NCI-H1436 (cell line): ENCODE data around the gene PARD3B.

Source experiments
- DNase-seq: peaks from one replicate; lab custom pipeline; 2025; lab: John Stamatoyannopoulos, UW

PARD3B gene

DNA sequence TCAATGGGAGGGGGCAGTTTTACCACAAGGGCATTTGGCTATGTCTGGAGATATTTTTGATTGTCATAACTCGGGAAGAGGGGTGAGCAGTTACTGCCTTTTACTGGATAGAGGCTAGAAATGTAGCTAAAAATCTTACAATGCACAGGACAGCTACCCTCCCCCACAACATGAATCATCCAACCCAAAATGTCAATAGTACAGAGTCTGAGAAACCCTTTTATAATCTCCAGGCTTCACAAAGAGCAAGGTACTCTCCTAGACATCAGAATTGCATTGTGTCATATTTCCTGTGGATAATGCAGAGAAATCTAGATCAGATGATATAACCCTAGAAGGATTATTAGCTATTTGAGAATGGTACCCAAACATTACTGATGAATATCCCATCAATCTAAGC is 859.9 kb downstream of the PARD3B start:
- DNase-seq: no peak

DNA sequence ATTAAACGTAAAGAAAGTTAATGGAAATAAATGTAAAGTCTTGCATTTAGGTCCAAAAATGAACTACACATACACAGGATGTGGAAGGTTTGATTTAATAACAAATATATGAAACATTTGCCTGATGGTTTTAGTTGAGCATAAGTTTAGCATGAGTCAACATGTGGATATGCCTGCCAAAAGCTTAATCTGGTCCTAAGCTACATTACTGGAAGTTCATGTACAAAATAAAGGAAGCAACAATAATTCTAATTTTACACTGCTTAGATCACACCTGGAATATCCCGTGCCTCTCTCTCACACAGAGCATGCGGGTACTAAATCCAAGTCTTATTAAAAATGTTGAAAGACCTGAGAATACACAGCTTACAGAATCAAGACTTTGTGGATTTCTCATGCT is 860.5 kb downstream of the PARD3B start:
- no peak for DNase-seq

DNA sequence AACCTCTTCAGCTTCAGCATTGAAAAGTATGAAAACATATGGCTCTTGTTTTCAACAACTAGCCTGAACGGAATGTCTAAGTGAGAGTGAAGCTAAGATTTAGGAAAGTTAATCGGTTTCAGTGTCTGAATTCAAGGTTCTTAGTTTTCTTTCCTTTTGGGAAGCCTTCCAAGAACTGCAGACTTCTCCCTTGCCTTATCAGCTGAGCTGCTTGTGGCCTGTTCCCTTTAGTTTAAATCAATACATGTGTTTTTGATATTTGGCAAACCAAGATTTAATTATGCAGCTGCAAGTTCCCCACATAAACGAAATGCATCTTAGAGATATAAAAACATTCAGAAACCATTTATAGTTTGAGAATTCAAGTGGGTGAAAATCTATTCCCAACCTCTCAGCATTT is 862.7 kb downstream of the PARD3B start:
- no peak for DNase-seq

DNA sequence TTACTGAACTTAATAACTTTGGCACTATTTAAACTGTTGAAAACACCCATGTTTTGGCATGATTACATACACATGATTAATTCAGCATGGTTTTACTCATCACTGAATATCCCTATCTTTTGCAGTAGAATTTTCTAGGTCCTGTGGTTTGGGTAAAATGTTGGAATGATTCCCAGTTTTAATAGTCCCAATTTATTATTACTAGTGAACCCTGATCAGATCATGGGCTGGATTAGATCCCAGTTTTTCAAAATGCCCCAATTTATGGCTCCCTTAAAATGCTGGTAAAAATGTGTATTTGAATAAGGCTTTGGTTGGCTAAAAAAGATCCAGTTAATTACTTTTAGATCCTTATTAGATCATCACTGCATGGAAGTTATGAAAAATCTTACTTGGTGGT is 863.4 kb downstream of the PARD3B start:
- no peak for DNase-seq

DNA sequence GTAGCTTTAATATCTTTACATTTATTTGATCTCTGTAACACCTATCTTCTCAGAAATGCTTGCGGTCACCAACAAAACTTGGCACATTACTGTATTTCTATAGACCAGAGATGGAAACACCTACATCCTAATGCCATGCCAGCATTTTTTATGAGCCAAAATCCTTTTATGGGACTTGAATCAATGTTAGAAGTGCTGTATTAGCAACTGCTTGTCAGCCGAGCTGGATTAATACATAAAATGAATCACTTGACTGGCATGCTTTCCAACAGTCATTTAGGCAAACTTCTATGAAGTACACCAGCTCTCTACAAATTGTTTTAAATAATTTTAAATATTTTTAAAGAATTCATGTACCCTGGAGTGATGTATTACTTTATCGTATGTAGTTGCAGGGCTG is 864.1 kb downstream of the PARD3B start:
- no peak for DNase-seq

DNA sequence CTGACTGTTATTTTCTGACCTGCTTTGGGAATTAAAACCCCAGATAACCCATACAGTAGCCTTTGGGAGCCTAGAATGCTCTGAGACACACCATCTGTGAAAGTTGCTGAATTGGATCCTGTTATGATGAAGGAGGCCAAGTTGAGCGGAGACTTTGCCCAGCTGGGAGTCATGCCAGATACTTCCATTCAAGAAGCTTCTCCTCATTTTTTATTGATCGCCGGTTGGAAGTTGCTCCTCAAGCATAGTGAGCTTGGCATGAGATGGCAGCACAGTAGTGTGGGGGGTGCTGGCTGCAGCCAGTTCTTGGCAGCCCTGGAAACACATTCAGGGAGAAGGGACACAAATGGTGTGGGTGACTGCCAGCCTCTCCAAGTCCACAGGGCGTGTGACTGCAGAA is 866.3 kb downstream of the PARD3B start:
- no peak for DNase-seq

DNA sequence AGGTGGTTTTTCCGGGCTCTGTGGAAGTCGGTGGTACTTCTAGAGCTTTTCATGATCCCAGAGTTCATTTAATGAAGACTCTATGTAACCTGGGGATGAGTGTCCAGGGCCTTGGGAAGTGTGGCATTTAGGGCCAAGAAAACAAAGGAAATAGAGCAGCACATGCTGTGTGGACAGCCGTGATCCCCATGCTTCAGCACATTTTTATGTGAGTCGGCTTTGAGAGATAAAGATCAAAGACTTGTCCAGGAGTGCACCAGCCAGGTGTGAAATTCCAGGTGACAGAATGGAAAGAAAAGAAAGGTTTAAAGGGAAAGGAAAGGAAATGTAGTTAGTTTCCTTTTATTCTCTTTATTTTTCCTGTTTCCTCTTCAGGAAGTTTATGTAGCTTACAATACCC is 879.1 kb downstream of the PARD3B start:
- DNase-seq: no peak

DNA sequence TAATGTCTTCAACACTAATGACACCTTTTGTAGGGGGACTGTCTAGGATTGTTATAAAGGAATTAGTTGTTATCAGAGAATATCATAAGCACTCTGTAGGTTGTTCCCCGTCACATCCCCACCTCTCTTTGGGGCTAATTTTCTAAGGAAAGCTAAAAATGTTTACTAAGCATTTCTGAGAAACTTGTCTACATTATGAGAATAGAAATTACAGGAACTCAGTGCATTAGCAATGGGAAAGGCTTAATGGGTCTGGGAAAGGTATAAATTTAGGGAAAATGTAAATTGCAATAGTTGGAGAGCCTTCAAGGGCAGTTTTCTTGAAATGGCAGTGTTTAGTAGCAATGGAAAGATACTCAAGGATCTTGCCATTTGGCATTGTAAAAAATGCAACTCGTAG is 879.8 kb downstream of the PARD3B start:
- DNase-seq: no peak

DNA sequence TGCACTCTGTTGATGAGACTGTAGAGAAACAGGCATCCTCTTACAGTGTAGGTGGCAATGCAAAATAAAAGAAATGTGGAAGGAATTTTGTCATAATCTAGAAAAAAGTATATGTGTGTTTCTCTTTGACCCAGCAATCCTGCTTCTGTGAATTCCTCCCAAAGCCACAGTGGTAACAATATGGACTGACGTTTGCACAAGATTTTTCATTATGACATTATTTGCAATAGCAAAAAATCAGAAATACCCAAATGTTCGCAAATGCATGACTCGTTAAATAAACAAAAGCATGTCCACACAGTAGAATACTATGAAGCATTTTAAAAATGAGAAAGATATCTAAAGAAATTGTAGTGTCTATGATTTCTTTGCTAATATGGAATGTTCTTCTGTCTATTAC is 881.8 kb downstream of the PARD3B start:
- no peak for DNase-seq

DNA sequence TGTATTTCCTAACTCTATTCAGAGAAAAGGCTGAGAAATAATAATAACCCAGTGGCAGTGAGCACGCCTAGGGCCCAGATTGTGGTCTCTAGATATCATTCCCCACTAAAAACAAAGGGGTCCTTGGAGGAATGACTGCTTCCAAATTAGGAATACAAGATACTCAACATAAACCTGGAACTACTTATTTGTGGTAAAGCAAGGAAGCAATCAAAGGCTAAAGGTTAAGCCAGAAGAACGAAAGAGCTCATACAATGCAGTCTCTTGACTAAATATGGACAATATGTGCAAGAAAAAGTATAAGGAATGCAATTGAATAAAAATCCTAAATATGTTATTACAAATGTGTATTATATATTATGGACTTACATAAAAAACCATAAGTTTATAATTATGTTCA is 883.5 kb downstream of the PARD3B start:
- DNase-seq: no peak

DNA sequence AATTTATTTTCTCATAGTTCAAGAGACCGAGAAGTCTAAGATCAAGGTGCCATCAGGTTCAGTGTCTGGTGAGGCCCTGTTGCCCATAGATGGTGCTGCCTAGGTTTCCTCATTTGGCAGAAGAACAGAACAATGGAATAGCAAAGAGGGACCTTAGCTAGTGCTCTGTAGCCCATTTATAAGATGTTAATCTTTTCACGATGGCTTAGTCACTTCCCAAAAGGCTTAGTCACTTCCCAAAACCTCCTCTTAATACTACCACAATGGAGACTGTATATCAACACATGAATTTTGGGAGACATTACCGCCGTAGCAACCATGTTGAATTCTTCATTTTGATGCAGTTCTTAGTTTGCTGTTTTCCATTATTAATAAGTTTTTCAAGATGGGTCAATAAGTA is 890.7 kb downstream of the PARD3B start:
- DNase-seq: no peak

DNA sequence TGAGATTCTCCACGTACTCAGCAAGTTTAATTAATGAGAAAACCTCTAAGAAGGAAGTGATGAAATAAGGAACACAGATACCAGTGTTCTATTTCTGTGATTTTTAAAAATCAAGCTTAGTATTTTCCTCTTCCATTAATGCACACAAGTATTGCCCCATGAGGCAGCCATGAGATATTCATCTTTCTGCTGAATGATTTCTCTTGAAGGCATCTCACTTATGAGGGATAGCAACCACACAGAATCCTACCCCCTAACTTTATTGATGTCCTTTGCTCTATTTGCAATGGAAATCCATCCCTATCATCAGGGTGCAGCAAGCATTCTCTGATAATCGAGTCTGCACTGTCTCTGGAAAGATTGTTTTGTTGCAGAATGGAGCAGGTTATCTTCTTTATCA is 893.0 kb downstream of the PARD3B start:
- DNase-seq: no peak

DNA sequence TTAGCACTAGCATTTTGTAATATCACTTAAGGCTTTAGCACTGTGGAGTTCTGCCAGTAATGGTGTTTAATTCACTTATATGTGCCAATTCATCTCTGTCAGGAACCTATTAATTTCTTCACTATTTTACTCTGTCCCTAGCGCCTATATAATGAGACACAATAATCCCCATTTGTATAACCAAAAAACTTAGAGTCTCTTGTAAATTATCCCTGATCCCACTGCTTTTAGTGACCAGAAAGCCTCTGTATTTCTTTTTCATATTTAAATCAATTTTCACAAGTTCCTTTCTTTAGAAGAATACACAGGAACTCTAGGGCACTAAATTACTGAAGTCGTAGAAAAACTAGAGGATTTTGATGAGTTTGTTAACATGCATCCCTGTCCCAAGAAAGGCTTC is 894.3 kb downstream of the PARD3B start:
- DNase-seq: no peak

DNA sequence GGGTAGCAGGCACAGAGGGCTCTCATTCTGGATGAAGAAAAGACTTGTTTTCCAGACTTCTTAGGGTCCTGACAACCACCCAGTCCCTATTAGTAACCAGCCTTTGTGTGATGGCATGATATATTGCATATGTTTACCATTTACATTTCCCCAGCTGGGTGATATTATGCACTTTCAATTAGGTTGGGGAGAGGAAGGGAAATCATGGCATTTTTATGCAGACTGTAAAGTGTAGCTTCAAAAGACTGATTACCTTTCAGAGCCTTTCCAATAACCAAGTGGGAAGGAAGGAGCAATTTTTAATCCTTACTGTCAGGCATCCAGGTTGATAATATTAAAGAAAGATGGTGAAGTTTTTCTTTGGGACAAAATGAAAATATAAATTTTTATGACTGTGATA is 896.2 kb downstream of the PARD3B start:
- no peak for DNase-seq

DNA sequence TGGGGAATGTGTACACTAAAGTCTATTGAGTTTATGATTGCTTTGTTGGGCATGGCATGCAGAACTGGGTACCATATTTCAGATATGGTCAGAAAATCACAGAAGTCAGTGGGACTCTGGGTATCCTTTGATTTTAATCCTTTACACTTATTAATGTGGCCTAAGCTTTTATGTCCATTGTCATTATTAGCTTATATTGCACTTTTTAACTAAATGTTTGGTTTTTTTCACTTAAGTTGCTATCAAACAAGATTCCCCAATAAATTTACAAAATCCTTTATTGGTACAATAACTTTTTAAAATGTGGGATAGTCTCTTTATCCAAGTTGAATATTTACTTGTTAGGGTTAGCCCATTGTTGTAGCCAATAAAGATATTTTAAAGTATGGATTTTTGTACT is 902.9 kb downstream of the PARD3B start:
- DNase-seq: no peak

DNA sequence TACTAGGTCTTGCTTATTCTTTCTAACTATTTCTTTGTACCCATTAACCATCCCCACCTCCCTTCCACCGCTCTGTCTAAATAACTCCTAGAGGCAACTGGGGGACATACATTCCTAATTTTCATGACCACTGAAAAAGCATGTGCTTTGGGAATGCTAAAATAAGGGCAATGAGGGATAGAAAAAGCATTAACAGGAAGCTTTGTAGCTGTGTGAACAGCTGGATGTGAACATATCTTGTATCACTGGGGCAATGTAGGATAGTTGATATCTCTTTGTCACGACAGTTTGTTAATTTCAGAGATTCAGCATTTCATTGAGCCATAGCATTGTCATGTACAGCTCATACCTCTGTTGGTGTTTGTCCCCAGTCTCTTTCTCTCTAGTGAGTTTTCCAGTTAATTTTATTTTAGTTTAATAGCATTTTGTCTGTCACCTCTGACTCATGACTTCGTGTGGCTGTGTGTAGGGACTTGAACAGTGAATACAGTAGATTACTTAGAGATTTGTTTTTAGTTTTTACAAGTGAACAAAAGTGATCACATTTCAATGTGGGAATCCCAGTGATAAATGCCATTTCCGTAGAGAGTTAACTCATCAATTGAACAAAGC is 906.7 kb downstream of the PARD3B start:
- DNase-seq: no peak

DNA sequence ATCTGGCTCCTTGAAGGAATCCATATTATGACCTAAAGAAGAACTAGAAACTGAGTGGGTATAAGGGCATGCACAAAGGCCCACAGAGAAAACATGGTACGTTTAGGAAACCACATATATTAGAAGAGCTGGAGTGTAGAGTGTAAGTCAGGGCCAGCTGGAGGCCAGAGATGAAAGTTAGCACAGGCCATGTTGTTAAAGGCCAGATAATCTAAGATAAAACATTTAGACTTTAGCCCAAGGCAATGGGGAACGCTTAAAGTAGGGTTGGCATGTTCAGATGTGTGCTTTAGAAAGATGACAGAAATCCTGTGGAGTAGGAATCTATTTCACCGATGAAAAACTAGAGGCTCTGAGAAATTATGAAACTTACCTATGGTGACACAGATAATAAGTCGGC is 907.9 kb downstream of the PARD3B start:
- DNase-seq: no peak

DNA sequence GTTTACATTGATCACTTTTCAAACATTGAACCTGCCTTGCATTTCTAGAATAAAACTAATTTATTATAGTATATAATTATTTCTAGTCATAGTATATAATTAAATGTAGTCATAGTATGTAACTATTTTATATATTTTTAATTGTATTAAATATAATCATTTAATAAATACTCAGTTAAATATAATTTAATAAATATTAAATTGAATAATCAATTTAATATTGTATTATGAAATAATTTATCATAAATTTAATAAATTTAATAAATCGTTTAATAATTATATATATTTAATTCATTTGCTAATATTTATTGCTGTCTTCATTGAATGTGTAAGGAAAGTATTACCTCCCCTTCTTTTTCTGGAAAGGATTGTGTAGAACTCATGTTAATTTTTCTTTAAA is 911.4 kb downstream of the PARD3B start:
- DNase-seq: no peak

DNA sequence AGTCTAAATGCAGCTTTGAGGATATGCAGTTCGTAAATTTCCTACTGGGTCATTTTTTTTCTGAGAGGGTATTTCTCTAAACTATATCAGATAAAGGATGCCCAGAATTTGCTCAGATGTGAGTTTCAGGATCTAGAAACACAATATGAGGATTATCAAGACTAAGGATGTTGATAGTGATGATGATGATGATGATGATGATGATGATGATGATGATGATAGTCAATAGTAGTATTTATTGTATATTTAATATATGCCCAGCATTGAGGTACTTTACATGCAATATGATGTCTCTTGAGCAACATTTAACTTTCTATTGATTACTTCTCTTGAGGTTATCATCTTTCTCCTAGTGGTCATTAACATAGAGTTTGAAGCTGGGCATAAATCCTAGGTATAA is 914.9 kb downstream of the PARD3B start:
- no peak for DNase-seq

DNA sequence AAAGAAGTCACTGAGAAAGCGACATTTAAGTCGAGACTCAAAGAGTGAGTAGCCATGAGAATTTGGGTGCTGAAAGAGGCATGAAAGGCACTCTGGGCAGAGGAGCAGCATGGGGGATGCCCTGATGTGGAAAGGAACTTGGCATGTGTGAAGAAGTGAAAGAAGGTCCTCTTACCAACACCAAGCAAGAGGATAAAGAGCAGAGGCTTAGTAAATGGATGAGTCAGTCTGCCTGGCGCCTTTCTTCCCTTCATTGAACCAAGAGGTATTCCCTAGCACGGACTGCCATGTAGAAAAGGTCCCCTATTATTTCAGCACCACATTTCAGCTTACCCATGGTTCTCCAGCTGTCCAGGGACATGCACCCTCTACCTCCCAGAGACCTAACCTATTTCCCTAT is 915.9 kb downstream of the PARD3B start:
- no peak for DNase-seq

DNA sequence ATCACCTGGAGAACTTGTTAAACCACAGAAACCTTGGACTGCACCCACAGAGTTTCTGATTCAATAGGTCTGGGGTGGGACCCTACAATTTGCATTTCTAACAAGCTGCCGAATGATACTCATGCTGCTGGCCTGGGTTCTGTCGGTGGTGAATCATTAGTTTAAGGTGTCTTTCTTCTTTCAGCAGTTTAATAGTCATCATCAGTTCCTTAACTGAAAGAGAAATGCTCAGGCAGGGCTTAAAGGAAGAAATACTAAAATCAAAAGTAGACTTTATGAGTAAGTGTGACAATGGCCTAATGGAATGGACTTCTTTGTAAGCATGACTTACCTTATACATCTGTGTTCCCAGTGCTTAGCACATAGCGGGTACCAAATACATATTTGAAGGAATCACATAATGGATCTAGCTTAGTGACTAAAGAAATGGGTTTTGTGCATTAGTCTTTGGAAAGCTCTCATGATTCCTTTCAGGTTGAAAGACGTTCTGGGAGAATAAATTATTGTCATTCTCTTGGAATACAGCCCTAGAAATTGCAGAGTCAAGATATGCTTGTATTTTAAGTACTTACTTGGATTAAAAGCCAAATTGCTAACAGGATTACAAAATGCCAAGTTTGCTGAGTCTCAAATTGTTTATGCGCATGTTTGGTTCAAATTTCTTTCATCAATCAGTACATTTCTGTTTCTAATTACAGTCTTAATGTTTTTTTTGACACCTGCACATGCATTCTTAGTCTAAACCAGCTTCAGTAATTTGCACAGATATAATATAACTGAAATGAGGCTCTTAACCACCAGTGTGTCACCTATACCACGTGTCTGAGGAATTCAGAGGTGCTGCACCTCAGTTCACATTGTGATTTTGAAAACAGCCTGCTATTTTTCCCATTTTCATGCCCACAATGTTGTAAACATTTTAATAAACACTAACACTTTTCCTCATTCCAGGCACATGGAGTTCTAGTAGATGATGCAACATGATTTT is 916.7 kb downstream of the PARD3B start:
- no peak for DNase-seq

DNA sequence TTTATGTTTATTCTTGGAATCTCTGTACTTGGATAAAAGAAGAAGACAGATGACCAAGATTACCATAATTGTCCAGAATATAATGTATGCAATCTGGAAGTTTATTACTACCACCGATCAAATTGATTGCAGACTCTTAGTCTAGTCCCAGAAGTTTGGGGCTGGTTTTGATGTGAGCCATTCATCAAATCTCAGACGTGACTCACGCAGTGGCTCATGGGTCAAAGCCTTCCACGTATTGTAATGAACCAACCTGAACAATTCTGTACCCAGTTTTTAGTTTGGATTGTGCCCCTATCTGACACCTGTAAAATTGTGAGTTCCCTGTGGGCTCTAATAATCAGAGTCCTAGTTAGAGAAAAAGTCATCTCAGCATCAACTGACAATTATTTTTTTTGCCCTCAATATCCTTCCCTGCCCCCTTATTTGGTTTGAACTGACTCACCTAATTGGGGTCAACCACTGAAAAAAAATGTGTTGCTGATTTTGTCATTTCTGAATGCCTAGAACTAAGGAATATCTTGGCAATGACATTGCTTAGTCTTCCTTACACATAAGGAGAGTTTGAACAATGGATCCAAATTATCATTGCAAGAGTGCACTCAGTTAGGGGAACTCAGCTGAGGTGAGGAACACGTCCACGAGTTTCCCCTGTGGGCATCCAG is 917.5 kb downstream of the PARD3B start:
- DNase-seq: no peak

DNA sequence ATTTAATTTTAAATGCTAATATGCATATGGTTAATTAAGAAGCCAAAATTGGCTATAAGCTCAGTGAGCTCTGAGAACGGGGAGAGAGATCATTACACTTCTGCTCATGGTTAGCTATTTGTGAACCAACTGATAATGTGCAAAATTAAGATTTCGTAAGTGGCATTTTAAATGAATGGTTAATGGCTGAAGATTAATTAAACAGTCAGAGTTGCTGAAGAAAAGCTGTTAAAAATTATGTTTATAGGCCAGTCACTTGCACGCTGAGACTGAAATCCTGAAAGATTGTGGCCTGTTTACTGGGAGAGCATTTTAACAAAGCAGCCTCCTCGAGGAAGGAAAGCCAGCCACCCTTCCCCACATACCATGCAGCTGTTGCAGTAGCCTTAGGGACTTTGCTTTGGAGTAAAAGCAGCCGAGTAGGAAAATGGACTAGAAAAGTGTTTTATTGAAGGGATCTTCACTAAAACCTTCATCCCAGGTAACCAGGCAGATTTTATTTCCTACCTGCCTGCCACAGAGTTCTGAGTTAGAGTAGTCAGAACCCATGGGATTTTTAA is 918.3 kb downstream of the PARD3B start:
- no peak for DNase-seq
